Muscle layer of colon (tissue), 2 donors: ENCODE results near the gene DDX24.

ENCODE experiments used
- H3K27ac ChIP-seq: one replicate; pipeline ENCODE4 v1.7.0; 2013; ENCODE audit warnings: low read depth, mild to moderate bottlenecking, low read length, moderate library complexity
- H3K27me3 ChIP-seq, 2 donors: one replicate each; pipeline ENCODE4 v1.7.0; 2013; ENCODE audit warnings: low read length in 2 of 2, mild to moderate bottlenecking in 2 of 2; ENCODE audit not compliant: insufficient read depth in 2 of 2, control insufficient read depth in 1 of 2
- H3K36me3 ChIP-seq: one replicate; pipeline ENCODE4 v1.7.0; 2013; ENCODE audit warnings: mild to moderate bottlenecking, low read length; ENCODE audit not compliant: insufficient read depth
- H3K4me1 ChIP-seq: one replicate; pipeline ENCODE4 v1.7.0; 2013; ENCODE audit warnings: mild to moderate bottlenecking, low read length; ENCODE audit not compliant: insufficient read depth
- H3K4me3 ChIP-seq, 2 donors: one replicate each; pipeline ENCODE4 v1.7.0; 2013; ENCODE audit warnings: low read length in 2 of 2, low read depth in 1 of 2, mild to moderate bottlenecking in 1 of 2, moderate library complexity in 1 of 2
- H3K9ac ChIP-seq: one replicate; pipeline ENCODE4 v1.7.0; 2013; ENCODE audit warnings: low read length
- H3K9me3 ChIP-seq: one replicate; pipeline ENCODE4 v1.7.0; 2013; ENCODE audit warnings: mild to moderate bottlenecking, low read length
- donor health status: abdominal sarcoma.
- donor health status: Adenocarcinoma of cecum.

Gene DDX24

DNA sequence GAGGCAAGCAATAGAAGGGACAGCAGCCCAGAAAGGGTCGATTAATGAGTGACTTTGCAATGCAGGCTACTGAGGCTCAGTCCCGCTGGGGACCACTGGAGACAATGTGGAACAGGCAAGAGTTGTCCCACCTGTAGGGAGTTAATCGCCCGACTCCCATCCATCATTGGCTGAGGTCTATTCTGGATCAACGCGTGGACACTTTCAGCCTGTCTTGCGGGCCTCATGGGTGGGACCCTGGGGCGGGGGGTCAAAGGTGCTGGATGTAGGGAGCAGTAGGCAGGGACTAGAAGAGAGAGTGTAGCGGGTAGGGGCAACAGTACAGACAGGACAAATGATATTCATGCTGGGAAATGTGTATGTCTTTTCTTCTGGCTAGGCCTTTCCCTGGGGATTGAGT is 42.3 kb upstream of the DDX24 start:
- no peak overlapping the region for H3K9ac ChIP-seq
- H3K9me3 ChIP-seq = no peaks in the 10 kb centered on the region
- no peaks in the 10 kb centered on the region for H3K4me1 ChIP-seq
- H3K36me3 ChIP-seq = no peaks in the 10 kb centered on the region
- no peak overlapping the region for H3K27ac ChIP-seq
- H3K27me3 ChIP-seq = no peaks in the 10 kb centered on the region
- H3K4me3 ChIP-seq = no peak overlapping the region

DNA sequence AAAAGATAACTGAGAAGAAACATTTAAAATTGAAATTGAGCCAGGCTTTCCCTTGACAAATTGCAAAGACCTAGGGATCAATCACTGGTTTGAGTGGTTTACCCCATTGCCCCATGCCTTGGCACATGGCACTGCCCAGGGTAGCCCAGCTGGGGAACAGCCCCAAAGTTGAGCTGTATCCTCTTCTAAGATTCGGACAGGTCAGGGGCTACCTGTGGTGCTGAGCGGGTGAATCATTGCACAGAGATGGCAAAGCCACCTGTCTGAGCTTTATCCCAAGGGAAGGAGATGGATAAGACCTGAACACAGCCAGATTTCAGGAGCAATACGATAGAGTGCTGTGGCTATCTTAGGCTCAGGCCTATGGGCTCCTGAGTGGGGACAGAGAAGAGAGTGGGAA is 41.4 kb upstream of the DDX24 start:
- Histone ChIP-seq H3K4me3 (no peak overlapping the region), H3K27ac (no peak overlapping the region), H3K9me3 (no peaks in the 10 kb centered on the region), H3K27me3 (no peaks in the 10 kb centered on the region), H3K4me1 (no peaks in the 10 kb centered on the region), H3K9ac (no peak overlapping the region), H3K36me3 (no peaks in the 10 kb centered on the region)

DNA sequence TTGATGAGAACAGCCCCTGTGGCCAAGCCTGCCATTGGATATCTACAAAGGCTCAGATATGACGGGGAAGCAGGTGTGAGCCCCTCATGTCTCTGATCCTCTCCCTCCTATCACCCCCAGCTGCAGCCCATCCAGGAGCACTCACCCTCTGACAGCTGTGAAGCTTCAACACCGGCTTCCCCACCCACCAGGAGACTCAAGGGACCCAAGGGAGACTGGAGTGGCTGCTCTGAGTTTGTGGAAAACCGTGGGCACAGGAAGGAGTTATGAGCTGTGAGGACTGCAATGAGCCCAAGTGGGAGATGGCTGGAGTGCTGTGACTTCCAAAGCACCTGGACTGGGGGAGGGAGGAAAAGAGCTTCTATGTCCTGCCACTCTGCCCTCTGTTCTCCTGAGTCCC is 40.5 kb upstream of the DDX24 start:
- Histone ChIP-seq H3K36me3 (no peaks in the 10 kb centered on the region), H3K27me3 (no peaks in the 10 kb centered on the region), H3K4me3 (no peak overlapping the region), H3K4me1 (no peaks in the 10 kb centered on the region), H3K9ac (no peak overlapping the region), H3K27ac (no peak overlapping the region), H3K9me3 (no peaks in the 10 kb centered on the region)

DNA sequence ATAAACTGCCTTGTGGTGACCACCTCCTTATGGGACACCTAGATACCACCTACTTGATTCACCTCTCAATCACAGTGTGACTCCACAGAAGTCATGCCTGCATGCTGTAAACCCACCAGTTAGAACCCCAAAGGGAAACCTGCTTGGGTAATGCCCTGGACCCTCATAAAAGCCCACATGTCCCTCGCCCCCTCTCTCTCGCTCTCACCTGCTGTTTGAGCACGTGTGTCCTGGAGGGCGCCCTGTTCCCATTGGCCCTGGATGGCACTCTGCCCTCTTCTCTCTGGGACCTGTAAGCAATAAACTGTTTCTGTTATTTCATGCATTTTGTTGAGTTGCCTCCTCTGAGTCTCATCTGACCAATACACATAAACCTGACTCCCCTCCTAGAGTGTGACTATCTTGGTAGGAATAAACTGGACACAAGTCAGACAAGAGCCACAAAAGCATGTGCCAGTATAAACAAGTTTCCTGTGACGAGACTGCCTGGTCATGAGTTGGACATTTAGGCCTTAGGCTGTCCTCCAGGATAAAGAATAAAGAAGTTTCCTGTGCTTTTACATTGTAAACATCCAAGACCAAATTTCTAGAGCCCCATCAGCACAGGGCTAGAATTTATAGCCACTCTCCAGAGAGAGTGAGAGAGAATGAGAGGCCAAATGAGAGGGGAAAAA is 39.8 kb upstream of the DDX24 start:
- no peaks in the 10 kb centered on the region for H3K9me3 ChIP-seq
- H3K36me3 ChIP-seq = no peaks in the 10 kb centered on the region
- no peaks in the 10 kb centered on the region for H3K4me1 ChIP-seq
- H3K9ac ChIP-seq = no peak overlapping the region
- H3K27me3 ChIP-seq = no peaks in the 10 kb centered on the region
- no peak overlapping the region for H3K27ac ChIP-seq
- no peak overlapping the region for H3K4me3 ChIP-seq

DNA sequence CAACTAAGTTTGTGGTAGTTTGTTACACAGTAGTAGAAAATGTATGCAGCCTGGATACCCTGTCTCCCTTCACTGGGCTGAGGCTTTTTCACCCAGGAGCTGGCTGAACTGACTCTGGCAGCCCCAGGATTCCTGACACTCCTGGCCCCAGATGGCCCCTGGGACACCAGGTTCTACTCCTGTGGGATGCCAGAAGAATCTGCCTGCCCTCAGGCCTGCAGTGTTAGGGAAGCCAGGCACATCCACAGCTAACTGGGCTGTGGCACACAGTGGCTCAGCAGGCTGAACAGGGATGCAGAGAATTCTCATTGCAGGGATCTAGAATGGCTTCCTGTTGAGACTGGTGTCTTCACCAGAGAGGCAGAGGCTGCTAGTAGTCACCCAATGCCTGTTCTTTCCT is 38.1 kb upstream of the DDX24 start:
- Histone ChIP-seq H3K36me3 (no peaks in the 10 kb centered on the region), H3K27ac (no peak overlapping the region), H3K27me3 (no peaks in the 10 kb centered on the region), H3K4me1 (no peaks in the 10 kb centered on the region), H3K9me3 (no peaks in the 10 kb centered on the region), H3K9ac (no peak overlapping the region), H3K4me3 (no peak overlapping the region)

DNA sequence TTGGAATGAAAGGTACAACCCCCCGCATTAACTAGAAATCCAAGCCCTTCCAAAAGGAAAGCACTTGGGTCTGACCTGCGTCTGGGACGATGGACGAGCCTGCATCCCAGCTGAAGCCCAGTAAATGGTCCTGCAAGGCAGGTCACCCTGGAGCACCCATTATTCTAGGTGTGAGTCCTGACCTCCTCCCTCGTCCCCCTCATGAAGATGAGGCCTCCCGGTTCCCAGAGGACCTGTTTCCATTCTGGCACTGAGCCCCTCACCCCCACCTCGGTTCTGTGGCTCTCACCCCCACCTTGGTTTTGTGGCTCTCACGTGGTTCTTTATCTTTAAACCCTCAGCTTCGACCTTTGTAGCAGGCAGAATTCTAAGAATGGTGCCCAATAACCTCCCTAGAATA is 36.9 kb upstream of the DDX24 start:
- no peak overlapping the region for H3K4me3 ChIP-seq
- no peaks in the 10 kb centered on the region for H3K36me3 ChIP-seq
- H3K9ac ChIP-seq = no peak overlapping the region
- no peaks in the 10 kb centered on the region for H3K27me3 ChIP-seq
- peaks cover 4% of the 10 kb centered on the region for H3K4me1 ChIP-seq
- H3K9me3 ChIP-seq = no peaks in the 10 kb centered on the region
- no peak overlapping the region for H3K27ac ChIP-seq

DNA sequence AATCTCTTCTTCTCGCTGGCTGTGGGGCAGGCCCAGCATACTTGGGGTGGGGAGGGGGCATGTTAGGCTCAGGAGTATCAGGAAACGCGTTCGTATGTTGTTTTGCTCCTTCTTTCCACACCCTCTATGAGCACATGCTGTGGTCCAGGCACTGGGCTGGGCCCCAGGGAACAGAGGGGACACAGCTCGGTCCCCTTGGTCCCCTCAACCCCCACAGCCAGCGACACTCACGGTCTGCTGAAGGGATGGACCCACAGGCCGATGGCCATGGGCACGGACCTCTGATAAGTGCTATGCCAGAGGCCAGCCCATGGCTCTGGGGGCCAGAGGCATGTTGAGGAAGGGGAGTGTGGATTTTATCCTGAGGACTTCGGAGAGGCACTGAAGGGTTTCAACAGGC is 35.7 kb upstream of the DDX24 start:
- no peaks in the 10 kb centered on the region for H3K9me3 ChIP-seq
- H3K4me3 ChIP-seq = no peak overlapping the region
- no peak overlapping the region for H3K9ac ChIP-seq
- H3K4me1 ChIP-seq = peaks cover 4% of the 10 kb centered on the region
- no peaks in the 10 kb centered on the region for H3K27me3 ChIP-seq
- no peaks in the 10 kb centered on the region for H3K36me3 ChIP-seq
- H3K27ac ChIP-seq = no peak overlapping the region

DNA sequence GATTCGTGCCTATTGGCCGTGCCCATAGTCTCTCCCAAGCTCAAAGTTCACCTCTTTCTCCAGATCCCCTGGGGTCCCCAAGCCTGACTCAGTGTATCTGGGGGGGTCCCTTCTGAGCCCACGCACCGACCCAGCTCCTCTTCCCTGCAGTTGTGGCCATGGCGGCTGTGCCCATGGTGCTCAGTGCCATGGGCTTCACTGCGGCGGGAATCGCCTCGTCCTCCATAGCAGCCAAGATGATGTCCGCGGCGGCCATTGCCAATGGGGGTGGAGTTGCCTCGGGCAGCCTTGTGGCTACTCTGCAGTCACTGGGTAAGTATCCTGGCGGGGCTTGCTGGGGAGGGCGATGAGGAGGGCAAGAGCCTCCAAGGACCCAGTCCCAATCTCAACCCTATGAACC is 34.6 kb upstream of the DDX24 start:
- Histone ChIP-seq H3K36me3 (no peaks in the 10 kb centered on the region), H3K4me3 (no peak overlapping the region), H3K27me3 (no peaks in the 10 kb centered on the region), H3K9me3 (no peaks in the 10 kb centered on the region), H3K4me1 (peaks cover 4% of the 10 kb centered on the region), H3K9ac (no peak overlapping the region), H3K27ac (no peak overlapping the region)

DNA sequence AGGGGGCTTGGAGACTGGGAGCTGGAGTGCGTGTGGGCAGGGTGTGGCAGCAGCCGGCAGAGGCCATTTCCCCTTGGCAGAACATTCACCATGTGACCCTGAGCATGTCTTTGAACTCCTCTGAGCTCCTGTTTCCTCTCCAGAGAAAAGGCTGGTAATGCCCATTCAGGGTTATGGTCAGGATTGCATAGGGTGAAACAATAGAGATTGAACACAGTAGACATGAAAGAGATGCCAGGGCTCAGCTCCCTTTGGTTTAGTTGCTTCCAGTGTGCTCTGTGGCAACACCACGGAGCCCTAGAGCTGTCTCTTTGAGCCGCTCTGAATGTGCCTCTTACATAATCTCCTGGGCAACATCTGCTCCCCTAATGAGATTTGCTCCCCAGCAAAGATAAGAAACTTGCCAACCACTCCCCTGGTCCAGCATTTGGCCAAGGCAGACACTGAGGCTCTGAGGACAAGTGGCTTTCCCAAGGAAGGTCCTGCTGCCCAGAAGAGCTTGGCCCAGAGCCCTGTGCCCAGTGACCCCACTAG is 34.1 kb upstream of the DDX24 start:
- H3K36me3 ChIP-seq = no peaks in the 10 kb centered on the region
- no peak overlapping the region for H3K27ac ChIP-seq
- no peaks in the 10 kb centered on the region for H3K9me3 ChIP-seq
- H3K9ac ChIP-seq = no peak overlapping the region
- no peak overlapping the region for H3K4me3 ChIP-seq
- peaks cover 4% of the 10 kb centered on the region for H3K4me1 ChIP-seq
- H3K27me3 ChIP-seq = no peaks in the 10 kb centered on the region

DNA sequence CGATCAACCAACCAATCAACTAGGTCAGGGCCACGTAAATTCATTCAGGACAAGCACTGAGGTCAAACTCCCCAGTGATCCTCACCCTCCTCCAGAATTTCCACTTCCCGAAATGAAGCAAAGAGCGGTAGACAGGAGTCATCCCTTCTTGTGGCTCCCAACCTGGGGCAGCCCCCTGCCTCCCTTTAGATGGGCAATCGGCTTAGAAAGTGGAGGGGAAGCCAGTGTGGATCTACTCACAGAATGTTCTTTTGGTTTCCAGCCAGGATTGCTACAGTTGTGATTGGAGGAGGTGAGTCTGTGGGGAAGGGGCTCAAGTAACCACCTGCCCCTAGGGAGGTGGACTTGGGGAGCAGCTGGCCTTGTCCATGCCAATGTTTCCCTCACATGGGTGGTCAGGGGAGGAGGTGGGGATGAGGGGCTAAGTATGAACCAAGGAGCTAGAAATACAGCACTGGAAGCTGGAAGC is 33.6 kb upstream of the DDX24 start:
- Histone ChIP-seq H3K4me3 (no peak overlapping the region), H3K36me3 (no peaks in the 10 kb centered on the region), H3K4me1 (peaks cover 7% of the 10 kb centered on the region), H3K27ac (no peak overlapping the region), H3K9ac (no peak overlapping the region), H3K27me3 (no peaks in the 10 kb centered on the region), H3K9me3 (no peaks in the 10 kb centered on the region)

DNA sequence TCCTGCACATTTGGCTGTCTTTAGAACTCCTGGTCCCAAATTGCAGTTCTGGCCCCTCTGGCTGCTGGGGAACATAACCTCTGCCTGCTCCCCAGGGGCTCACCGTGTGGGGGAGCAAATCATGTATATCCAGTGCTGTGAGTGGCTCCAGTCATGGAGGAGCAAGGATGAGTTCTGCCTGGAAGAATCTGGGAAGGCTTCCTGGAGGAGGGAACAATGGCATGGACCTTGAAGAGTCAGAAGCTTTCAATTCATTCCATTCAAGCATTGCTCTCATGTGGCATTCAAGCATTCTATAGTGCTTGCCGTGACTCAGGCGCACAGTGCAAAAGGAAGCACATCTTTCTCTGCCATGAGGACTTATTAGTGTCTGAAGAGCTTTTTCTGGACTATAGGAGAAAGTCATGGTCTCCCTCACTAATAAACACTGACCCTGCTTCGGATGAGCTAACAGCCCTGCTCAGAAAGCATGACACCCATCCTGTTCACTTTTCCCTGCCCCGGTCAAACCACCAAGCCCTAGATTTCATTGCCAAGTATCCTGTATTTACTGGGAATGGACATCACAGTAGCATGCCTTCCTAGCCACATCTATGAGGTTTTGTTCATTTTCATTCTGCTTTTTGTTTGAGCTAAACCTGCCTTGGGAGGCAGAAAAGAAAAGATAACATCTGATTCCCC is 33.0 kb upstream of the DDX24 start:
- no peak overlapping the region for H3K4me3 ChIP-seq
- H3K27ac ChIP-seq = no peak overlapping the region
- H3K9ac ChIP-seq = no peak overlapping the region
- no peaks in the 10 kb centered on the region for H3K36me3 ChIP-seq
- peaks cover 9% of the 10 kb centered on the region for H3K4me1 ChIP-seq
- no peaks in the 10 kb centered on the region for H3K27me3 ChIP-seq
- no peaks in the 10 kb centered on the region for H3K9me3 ChIP-seq

DNA sequence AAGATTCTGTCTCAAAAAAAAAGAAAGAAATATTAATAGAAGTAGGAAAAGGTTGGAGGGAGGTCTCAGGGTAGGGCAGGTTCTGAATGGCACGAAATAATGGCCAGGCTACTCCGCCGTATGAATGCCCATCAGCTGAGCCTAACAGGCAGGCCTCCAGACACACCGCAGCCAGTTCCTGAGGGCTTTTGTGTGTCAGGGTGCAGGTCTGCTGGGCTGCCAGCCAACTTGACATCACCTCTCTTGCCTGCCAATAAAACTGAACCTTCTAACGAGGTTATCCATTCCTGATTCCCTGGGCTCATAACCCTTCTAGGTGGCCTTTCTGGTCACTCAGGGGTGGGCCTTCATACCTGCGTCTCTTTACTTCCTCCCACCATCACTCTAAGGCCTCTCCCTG is 32.5 kb upstream of the DDX24 start:
- no peaks in the 10 kb centered on the region for H3K27me3 ChIP-seq
- no peaks in the 10 kb centered on the region for H3K36me3 ChIP-seq
- no peak overlapping the region for H3K27ac ChIP-seq
- H3K9ac ChIP-seq = no peak overlapping the region
- H3K9me3 ChIP-seq = no peaks in the 10 kb centered on the region
- H3K4me1 ChIP-seq = peaks cover 9% of the 10 kb centered on the region
- H3K4me3 ChIP-seq = no peak overlapping the region
